HG02588 (cell line): ENCODE data around the gene CEP170.
A peak's percentile ranks its signal among the peaks of the same experiment; 100 is the strongest.

Experiments
- ATAC-seq: cut with Tn5 transposase; IDR thresholded peaks from one replicate; pipeline ENCODE4 v1.9.1; 2021; ENCODE audit warnings: mild to moderate bottlenecking, moderate library complexity; ENCODE audit not compliant: unreplicated experiment

Gene CEP170

GRCh38 chr1:243268751-243269460, 13.8 kb upstream of the CEP170 start:
- ATAC-seq: no peak

GRCh38 chr1:243267914-243268653, 13.0 kb upstream of the CEP170 start:
- no peak for ATAC-seq

GRCh38 chr1:243267471-243267880, 12.4 kb upstream of the CEP170 start:
- no peak for ATAC-seq

GRCh38 chr1:243266231-243266630, 11.2 kb upstream of the CEP170 start:
- ATAC-seq: no peak

DNA sequence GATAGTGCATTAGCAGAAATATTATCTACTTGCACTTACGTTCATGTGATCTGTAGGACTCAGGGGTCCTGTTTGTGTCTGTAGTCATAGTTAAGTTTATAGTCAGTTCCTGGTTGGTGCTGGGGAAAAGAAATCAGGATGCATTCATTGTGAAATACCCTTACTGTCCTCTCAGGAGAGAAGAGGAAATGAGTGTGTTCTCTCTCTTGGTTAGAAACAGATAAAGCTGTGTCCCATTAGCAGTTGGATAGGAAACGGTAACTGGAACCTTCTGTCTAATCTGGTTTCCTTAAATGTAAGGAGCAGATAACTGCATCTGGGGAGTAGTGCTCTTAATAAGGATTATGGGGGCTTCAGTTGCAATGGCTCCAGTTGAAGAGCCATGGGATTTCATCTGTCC, 9.6 kb upstream of the CEP170 start:
- no peak for ATAC-seq

DNA sequence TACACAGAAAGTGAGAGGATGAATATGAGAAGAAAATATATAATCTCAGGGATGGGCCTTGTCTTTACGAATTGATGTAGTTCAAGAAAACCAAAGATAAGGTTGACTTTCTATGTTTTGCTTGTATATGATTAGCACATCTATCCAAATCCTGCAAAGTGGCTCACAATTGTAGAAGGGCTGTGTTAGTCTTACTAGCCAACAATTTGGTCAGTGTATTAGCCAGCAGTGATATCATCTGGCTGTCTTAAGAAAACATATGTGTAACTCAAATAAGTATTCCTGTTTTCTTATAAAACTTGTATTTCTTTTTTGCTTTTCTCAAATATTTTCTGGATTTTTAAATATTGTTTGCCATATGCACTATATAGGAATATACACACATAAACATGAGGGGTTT, 6.3 kb upstream of the CEP170 start:
- ATAC-seq: no peak

- ATAC-seq: no peak
These were observed 5.3 kb upstream of the CEP170 start for GRCh38 chr1:243260221-243260880.

- ATAC-seq: no peak
These were observed 3.6 kb upstream of the CEP170 start for GRCh38 chr1:243258731-243259130.

DNA sequence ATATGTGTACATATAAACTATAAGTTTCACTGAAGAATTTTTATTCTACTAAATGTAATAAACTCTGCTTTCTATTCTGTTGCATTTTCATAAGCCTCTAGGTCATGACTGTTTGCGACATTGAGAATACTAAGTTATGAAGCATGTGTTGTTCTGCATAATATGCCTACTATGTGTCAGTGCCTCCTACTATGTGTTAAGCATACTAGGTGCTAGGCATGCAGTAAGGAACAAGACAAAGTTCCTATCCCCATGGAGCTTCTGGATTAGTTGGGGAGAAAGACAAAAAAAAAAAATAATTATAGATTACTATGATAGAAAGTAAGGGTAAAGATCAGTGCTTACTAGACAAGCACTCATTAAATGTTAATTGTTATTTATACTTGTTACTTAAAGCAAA, 2.1 kb upstream of the CEP170 start:
- no peak for ATAC-seq

- ATAC-seq: no peak
These were observed 1.5 kb upstream of the CEP170 start for GRCh38 chr1:243256590-243256989.

DNA sequence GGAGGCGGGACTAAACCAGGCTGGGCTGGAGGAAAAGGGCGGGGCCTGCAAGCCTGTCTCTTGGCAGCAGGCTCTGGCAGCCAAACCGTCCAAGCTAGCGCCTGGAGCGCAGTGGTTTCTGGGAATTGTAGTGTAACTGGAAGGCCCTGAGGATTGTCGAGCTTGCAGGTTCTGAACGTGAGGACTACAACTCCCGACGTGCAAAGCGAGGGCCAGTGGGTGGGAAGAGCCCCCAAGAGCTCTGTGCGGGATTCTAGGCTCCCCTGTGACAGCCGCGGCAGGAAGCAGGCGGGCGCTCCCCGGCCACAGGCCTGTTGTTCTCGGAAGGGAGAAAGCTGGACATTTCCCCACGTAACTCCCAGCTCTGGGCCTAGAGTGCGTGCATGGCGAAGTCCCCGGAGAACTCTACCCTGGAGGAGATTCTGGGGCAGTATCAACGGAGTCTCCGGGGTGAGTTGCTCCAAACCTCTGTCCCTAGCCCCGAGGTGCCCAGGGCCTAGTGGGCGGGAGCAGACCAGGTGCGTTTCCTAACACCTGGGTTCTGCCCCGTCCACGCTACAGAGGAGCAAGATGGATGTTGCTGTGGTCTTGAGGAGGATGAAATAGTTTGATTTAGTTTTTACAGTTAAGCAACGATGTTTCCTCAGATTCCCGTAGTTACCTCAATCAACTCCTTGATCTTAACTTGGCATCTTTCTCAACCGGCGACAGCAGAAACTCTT, 871 bp upstream of the CEP170 start, which contains the start of gene SDCCAG8:
TSS of gene SDCCAG8 (plus strand) at position 251 of the 722 bp plus-strand sequence. CDS start at position 384, 133 bp downstream.
- ATAC-seq: peak; percentile 73

GRCh38 chr1:243254233-243254926, 701 bp downstream of the CEP170 start:
- peak; percentile 12 for ATAC-seq

DNA sequence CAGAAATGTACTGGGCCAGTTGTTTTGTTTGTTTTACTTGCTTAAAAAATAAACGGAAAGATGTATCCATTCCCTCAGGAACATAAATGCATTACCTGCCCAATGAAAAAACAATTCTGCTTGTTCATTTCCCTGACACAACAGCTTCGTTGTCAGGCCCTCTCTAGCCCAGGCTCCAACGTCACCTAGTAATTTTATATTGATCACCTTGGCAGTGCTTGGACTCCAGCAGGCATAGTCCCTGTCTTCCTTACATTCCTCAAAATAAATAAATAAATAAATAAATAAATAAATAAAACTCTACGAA, 1.2 kb downstream of the CEP170 start:
- ATAC-seq: no peak

DNA sequence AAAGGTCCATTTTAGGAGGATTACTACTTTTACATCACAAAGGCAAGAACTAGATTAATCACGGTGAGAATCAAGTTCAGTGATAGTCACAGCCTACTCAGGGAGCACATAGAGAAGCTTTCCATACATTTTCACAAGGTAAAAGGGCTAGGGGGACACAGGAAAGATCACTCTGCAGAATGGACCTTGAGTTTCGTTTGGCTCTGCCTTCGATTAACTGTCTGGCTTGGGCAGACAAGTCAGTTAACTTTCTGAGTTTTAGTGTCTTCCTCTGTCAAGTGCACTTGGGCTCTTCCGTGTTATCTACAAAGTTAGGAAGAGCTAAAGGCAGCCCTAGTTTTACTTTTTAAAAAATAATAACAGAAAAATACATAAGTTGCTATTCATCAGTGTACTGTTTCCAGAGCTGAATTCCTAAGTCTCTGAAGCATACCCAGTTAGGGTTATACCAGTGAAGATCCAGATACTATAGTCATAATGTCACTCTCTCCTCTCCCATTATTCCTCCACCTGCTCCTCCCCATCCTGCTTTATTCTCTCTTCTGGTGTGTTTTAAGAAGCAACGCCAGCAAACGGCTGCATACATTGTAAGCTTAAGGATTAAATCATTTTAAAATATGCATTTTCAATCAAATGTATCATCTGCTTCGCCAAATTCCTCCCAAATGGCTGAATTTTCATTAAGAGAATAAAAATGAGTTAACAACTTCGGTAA, 1.7 kb downstream of the CEP170 start:
- ATAC-seq: no peak

- no peak for ATAC-seq
These were observed 3.5 kb downstream of the CEP170 start for GRCh38 chr1:243251539-243251938.

GRCh38 chr1:243250102-243250501, 5.0 kb downstream of the CEP170 start:
- no peak for ATAC-seq

GRCh38 chr1:243249214-243249613, 5.9 kb downstream of the CEP170 start:
- ATAC-seq: no peak

DNA sequence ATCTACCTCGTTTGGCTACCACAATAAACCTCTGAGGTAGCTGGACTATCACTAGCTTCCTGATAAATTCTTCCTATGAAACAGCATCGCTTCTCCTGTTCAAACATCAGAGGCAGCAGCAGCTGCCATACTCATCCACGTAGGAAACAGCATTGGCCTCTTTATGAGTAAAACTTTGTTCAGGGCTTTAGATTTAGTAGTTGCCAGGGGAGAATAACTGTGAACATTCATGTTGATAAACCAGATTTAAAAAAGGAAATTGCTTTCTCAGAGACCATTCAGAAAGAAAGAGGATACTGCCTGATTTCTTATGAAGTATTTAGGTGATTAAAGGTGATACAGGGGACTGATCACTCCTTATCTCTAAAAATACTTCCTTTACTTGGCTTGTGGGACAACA, 7.2 kb downstream of the CEP170 start:
- no peak for ATAC-seq

DNA sequence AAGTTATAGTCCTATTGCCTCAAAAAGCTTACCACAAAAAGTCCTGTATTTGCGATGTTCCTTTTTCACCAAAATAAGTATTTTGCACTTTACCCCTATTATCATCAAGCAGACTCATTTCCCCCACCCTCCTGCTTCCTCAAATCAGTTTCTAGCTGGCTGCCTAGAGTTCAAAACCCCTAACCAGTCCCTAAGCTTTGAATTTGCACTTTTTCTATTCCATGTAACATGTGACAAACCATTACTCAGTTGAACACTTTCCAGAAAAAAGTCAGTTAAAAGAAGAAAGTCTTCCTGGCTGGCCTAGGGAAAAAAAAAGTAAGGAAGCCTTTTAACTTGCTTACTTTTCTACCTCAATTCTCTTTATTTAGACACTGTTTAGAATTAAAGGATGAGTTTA, 8.2 kb downstream of the CEP170 start:
- ATAC-seq: no peak

- ATAC-seq: peak; percentile 52
These were observed 10.6 kb downstream of the CEP170 start for GRCh38 chr1:243244432-243244841.
